GM06990 (cell line): ENCODE results near the gene CXXC4.

Experiments
- DNase-seq: peaks from one replicate; pipeline ENCODE4 v3.0.0-alpha.2; 2011; ENCODE audit not compliant: insufficient read length; ENCODE audit errors: extremely low read depth
- H3K27me3 ChIP-seq: replicated peaks from 2 replicates; pipeline ENCODE4 v1.6.0; 2011; ENCODE audit warnings: low read length; ENCODE audit not compliant: control insufficient read depth, insufficient read depth
- H3K36me3 ChIP-seq: 2 replicates; pipeline ENCODE4 v1.5.1; 2011; ENCODE audit warnings: low read length; ENCODE audit not compliant: control insufficient read depth, insufficient read depth
- H3K4me3 ChIP-seq: replicated peaks from 2 replicates; pipeline ENCODE4 v1.5.1; 2011; ENCODE audit warnings: low read depth, mild to moderate bottlenecking, control low read depth, low read length
- CTCF ChIP-seq: IDR thresholded peaks from 2 replicates; pipeline ENCODE4 v1.5.1; 2011; ENCODE audit warnings: low read length, control low read depth, mild to moderate bottlenecking, inconsistent platforms; ENCODE audit not compliant: insufficient read depth, poor library complexity, severe bottlenecking

Gene CXXC4

GRCh38 chr4:104502471-104502870, 7.8 kb upstream of the CXXC4 start:
- no peaks in the 10 kb centered on the region for H3K36me3 ChIP-seq
- H3K27me3 ChIP-seq: no peaks in the 10 kb centered on the region
- H3K4me3 ChIP-seq: no peak overlapping the region
- no peak for DNase-seq
- TF ChIP-seq CTCF: no peak

- no peak for TF ChIP-seq CTCF
- H3K36me3 ChIP-seq: no peaks in the 10 kb centered on the region
- DNase-seq: no peak
- H3K4me3 ChIP-seq: no peak overlapping the region
- H3K27me3 ChIP-seq: no peaks in the 10 kb centered on the region
Observed at GRCh38 chr4:104501290-104501689, 6.6 kb upstream of the CXXC4 start.

GRCh38 chr4:104500442-104500841, 5.7 kb upstream of the CXXC4 start:
- no peak for TF ChIP-seq CTCF

GRCh38 chr4:104494185-104494584, 509 bp downstream of the CXXC4 start:
- peak overlapping the region; percentile 87 for H3K4me3 ChIP-seq
- no peaks in the 10 kb centered on the region for H3K27me3 ChIP-seq
- DNase-seq: no peak
- no peaks in the 10 kb centered on the region; the same call in 1 of the 2 replicates for H3K36me3 ChIP-seq
- no peak for TF ChIP-seq CTCF

More at GRCh38 chr4:104500442-104500841, 5.7 kb upstream of the CXXC4 start:
- H3K36me3 ChIP-seq: no peaks in the 10 kb centered on the region
- no peaks in the 10 kb centered on the region for H3K27me3 ChIP-seq
- DNase-seq: no peak
- no peak overlapping the region for H3K4me3 ChIP-seq

- Histone ChIP-seq H3K36me3 (no peaks in the 10 kb centered on the region; the same call in 1 of the 2 replicates), H3K27me3 (no peaks in the 10 kb centered on the region), H3K4me3 (peak overlapping the region; percentile 87)
- DNase-seq: no peak
- TF ChIP-seq CTCF: no peak
Observed at GRCh38 chr4:104493081-104493831, 1.4 kb downstream of the CXXC4 start.
